Measurements from ENCODE around the gene HOXC6. TPM values are rescaled to one million over a fixed set of nuclear protein-coding genes. Genes with fewer than 3 reads are reported as not detected.

Gene HOXC6
- total RNA-seq, 1 donor from 2014 or later: 2.6 TPM

DNA sequence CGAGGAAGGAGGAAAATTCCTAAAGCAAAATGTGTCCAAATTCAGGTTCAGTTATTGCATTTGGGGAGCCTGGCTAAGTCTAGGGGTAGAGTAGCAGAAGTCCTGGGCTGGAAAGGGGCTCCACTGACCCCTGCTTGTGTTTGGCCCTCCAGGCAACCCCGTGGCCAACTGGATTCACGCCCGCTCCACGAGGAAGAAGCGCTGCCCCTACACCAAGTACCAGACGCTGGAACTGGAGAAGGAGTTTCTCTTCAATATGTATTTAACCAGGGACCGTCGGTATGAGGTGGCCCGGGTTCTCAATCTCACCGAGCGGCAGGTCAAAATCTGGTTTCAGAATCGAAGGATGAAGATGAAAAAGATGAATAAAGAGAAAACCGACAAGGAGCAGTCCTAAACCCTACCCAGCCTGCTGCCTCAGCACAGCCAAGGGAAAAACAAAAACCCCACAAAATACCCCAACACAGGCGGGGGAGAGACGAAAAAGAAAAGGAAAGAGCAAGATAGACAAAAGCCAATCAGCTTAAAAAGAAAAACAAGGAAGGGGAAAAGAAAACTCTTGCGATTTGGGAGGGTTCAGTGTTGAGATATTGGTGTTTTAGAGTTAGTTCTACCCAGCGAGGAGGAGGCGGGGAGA, 25.8 kb upstream of the HOXC6 start:
- Histone ChIP-seq H3K4me1 (ENCODE audit: control insufficient read depth in 3 of 3, insufficient read depth in 3 of 3, low read length in 3 of 3) (peaks cover 50 to 83% (median 67%) of the 10 kb centered on the region in 3 donors), H3K4me3 (ENCODE audit: low read length in 3 of 3) (peak overlapping the region; percentile 60 to 93 (median 88)), H3K9ac (ENCODE audit: low read depth in 1 of 3, low read length in 3 of 3) (peak overlapping the region; percentile 77 to 99 (median 99))

DNA sequence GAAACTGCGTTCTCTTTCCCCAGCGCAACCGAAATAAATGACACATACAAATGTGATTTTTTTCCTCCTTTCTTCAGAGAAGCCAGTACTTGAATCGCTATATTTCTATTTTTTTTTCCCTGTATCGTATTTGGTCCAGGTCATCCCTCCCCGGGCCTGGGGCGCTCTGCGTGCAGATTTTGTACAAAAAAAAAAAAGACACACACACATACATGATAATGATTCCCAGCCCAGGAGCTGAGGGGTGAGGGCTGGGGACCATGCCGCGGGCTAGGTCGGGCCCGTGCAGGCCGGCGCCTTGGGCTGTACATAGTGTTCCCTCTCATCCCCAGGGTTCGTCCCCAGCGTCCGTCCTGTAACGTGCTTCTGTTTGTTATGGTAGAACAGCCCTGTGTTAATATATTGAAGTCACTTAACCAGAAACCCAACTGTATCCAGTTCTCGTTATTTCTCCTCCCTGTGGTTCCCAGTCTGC, 25.3 kb upstream of the HOXC6 start:
- H3K4me3 ChIP-seq (ENCODE audit: low read length in 3 of 3): peak overlapping the region; percentile 14 to 88 (median 54)
- peaks cover 51 to 81% (median 69%) of the 10 kb centered on the region in 3 donors for H3K4me1 ChIP-seq (ENCODE audit: control insufficient read depth in 3 of 3, insufficient read depth in 3 of 3, low read length in 3 of 3)
- peaks cover 0 to 3% (median 0%) of the 10 kb centered on the region in 3 donors for H3K27me3 ChIP-seq (ENCODE audit: control insufficient read depth in 3 of 3, insufficient read depth in 3 of 3, low read length in 3 of 3)
- H3K27ac ChIP-seq (ENCODE audit: low read depth, low read length): peak overlapping the region; percentile 100
- H3K9ac ChIP-seq (ENCODE audit: low read depth in 1 of 3, low read length in 3 of 3): peak overlapping the region; percentile 77 to 99 (median 99)
- no peaks in the 10 kb centered on the region for H3K36me3 ChIP-seq (ENCODE audit: control insufficient read depth in 3 of 3, insufficient read depth in 3 of 3, low read length in 3 of 3)
- H3K9me3 ChIP-seq (ENCODE audit: control insufficient read depth in 3 of 3, low read length in 3 of 3): no peaks in the 10 kb centered on the region

More for the DNA sequence above, 25.8 kb upstream of the HOXC6 start:
- Histone ChIP-seq H3K36me3 (ENCODE audit: control insufficient read depth in 3 of 3, insufficient read depth in 3 of 3, low read length in 3 of 3) (no peaks in the 10 kb centered on the region), H3K27me3 (ENCODE audit: control insufficient read depth in 3 of 3, insufficient read depth in 3 of 3, low read length in 3 of 3) (peaks cover 0 to 3% (median 0%) of the 10 kb centered on the region in 3 donors), H3K27ac (ENCODE audit: low read depth, low read length) (peak overlapping the region; percentile 100), H3K9me3 (ENCODE audit: control insufficient read depth in 3 of 3, low read length in 3 of 3) (no peaks in the 10 kb centered on the region)

DNA sequence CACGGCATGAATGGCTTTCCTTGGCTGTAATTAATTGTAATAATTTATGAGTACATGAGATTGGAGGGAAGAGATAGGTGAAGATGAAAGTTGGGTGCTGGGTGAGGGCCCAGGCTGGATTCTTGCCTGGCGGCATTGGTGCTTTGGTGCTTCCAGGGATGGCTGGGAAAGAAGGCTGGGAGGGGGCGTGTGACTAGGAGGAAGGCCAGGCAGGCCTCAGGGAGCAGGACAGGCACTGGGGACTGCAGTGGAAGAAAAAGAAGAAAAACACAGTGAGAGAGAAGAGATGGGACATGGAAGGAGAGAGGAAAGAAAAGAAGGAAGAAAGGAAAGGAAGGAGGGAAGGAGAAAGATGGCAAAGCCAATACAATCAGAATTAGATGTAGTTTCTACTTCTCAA, 24.6 kb upstream of the HOXC6 start:
- Histone ChIP-seq H3K9ac (ENCODE audit: low read depth in 1 of 3, low read length in 3 of 3) (peak overlapping the region; percentile 60 to 91 (median 61)), H3K9me3 (ENCODE audit: control insufficient read depth in 3 of 3, low read length in 3 of 3) (no peaks in the 10 kb centered on the region), H3K27me3 (ENCODE audit: control insufficient read depth in 3 of 3, insufficient read depth in 3 of 3, low read length in 3 of 3) (peaks cover 0 to 3% (median 0%) of the 10 kb centered on the region in 3 donors), H3K4me1 (ENCODE audit: control insufficient read depth in 3 of 3, insufficient read depth in 3 of 3, low read length in 3 of 3) (peaks cover 51 to 80% (median 68%) of the 10 kb centered on the region in 3 donors), H3K4me3 (ENCODE audit: low read length in 3 of 3) (peak overlapping the region; percentile 20 to 35 (median 29)), H3K27ac (ENCODE audit: low read depth, low read length) (peak overlapping the region; percentile 85), H3K36me3 (ENCODE audit: control insufficient read depth in 3 of 3, insufficient read depth in 3 of 3, low read length in 3 of 3) (no peaks in the 10 kb centered on the region)

DNA sequence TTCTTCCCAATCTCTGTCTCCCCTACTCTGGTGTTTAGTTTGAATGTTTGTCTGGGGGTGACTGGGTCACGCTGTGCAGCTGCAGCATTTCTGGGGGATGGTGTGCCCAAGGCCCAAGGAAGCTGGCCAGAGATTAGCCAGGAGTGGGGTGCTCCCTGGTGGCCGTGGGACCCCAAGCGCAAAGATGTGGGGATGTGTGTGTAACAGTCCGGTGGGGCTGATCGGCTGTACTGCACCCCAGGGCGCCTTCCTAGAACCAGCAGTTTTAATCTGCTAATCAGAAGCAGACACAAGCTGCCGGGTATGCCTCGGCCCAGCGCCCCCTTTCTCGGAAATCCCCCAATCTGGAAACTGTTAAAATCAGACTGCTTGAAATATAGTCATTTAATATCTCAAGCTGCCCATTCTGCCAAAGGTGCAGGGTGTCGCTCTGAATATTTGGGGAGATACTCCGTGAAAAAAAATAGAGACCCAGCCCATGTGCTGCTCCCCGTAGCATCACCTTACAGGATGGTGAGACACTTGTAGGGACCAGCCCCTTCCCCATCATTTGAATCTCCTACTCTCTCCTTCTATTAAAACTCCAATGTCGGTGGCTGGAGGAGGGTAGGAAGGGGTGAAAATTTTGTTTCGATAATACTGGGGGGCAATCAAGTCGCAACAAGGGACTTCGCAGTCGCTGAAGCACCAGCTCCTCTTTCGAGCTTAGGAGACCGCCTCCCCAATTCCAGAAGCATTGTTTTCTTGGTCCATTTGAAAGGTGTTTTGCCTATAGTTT, 24.0 kb upstream of the HOXC6 start:
- H3K9ac ChIP-seq (ENCODE audit: low read depth in 1 of 3, low read length in 3 of 3): peak overlapping the region; percentile 60 to 91 (median 63)

DNA sequence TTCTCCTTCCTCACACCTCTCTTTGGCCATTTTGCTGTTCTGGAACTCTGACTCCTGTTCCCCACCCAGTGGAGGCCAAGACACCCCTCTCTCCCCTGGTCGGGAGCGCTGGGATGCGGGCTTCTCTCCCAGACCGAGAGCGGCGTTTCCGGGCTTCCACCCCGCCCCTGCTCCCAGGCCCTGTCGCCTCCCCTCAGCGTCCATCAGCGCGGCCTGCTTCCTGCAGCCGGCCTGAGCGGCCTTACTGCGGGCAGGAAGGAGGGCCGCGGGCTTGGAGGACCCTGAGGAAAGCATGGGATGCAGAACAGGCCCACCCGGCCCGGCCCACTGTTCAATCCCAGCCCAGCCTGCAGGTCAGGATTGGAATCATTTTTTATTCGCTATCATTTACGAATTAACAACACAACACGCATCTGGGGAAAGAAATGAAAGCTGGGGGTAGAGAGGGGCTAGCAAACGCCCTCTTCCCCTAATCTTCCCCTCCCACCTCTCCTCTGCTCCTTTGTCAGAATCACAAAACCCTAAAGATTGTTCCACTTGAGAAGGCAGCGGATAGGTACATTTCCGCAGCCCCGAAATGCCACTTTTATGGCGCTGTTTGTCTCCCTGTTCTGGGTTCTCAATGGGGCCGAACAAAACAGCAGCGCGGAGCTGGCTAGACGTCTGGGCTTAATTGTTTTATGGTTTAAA, 23.3 kb upstream of the HOXC6 start:
- H3K9ac ChIP-seq (ENCODE audit: low read depth in 1 of 3, low read length in 3 of 3): peak overlapping the region; percentile 75 to 91 (median 87)
- peak overlapping the region; percentile 85 for H3K27ac ChIP-seq (ENCODE audit: low read depth, low read length)
- peaks cover 54 to 88% (median 71%) of the 10 kb centered on the region in 3 donors for H3K4me1 ChIP-seq (ENCODE audit: control insufficient read depth in 3 of 3, insufficient read depth in 3 of 3, low read length in 3 of 3)
- no peaks in the 10 kb centered on the region for H3K9me3 ChIP-seq (ENCODE audit: control insufficient read depth in 3 of 3, low read length in 3 of 3)
- peaks cover 0 to 3% (median 0%) of the 10 kb centered on the region in 3 donors for H3K27me3 ChIP-seq (ENCODE audit: control insufficient read depth in 3 of 3, insufficient read depth in 3 of 3, low read length in 3 of 3)
- no peaks in the 10 kb centered on the region for H3K36me3 ChIP-seq (ENCODE audit: control insufficient read depth in 3 of 3, insufficient read depth in 3 of 3, low read length in 3 of 3)
- H3K4me3 ChIP-seq (ENCODE audit: low read length in 3 of 3): peak overlapping the region; percentile 57 to 76 (median 72)

More for the DNA sequence above, 24.0 kb upstream of the HOXC6 start:
- H3K36me3 ChIP-seq (ENCODE audit: control insufficient read depth in 3 of 3, insufficient read depth in 3 of 3, low read length in 3 of 3): no peaks in the 10 kb centered on the region
- H3K9me3 ChIP-seq (ENCODE audit: control insufficient read depth in 3 of 3, low read length in 3 of 3): no peaks in the 10 kb centered on the region
- H3K4me3 ChIP-seq (ENCODE audit: low read length in 3 of 3): peak overlapping the region; percentile 35 to 76 (median 72)
- peaks cover 0 to 3% (median 0%) of the 10 kb centered on the region in 3 donors for H3K27me3 ChIP-seq (ENCODE audit: control insufficient read depth in 3 of 3, insufficient read depth in 3 of 3, low read length in 3 of 3)
- peaks cover 48 to 81% (median 65%) of the 10 kb centered on the region in 3 donors for H3K4me1 ChIP-seq (ENCODE audit: control insufficient read depth in 3 of 3, insufficient read depth in 3 of 3, low read length in 3 of 3)
- peak overlapping the region; percentile 85 for H3K27ac ChIP-seq (ENCODE audit: low read depth, low read length)

DNA sequence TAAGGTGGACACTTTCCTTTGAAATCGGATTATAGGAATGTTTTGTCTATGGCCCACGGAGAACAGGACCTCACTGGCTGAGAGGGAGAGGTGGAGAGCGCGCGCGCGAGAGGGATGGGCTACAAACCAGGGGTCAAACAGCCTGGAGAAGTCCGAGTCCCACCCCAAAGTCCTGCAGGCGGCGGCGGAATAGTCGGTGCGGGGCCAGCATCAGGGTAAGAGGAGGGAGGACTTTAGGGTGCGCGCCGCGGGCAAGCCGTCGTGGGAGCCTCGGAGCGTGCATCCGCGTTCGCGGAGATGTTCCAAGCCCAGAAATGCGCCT, 22.7 kb upstream of the HOXC6 start:
- Histone ChIP-seq H3K27me3 (ENCODE audit: control insufficient read depth in 3 of 3, insufficient read depth in 3 of 3, low read length in 3 of 3) (peaks cover 0 to 3% (median 0%) of the 10 kb centered on the region in 3 donors), H3K36me3 (ENCODE audit: control insufficient read depth in 3 of 3, insufficient read depth in 3 of 3, low read length in 3 of 3) (no peaks in the 10 kb centered on the region), H3K4me1 (ENCODE audit: control insufficient read depth in 3 of 3, insufficient read depth in 3 of 3, low read length in 3 of 3) (peaks cover 55 to 86% (median 73%) of the 10 kb centered on the region in 3 donors), H3K9me3 (ENCODE audit: control insufficient read depth in 3 of 3, low read length in 3 of 3) (no peaks in the 10 kb centered on the region), H3K9ac (ENCODE audit: low read depth in 1 of 3, low read length in 3 of 3) (peak overlapping the region; percentile 48 to 91 (median 87)), H3K4me3 (ENCODE audit: low read length in 3 of 3) (peak overlapping the region; percentile 57 to 76 (median 72)), H3K27ac (ENCODE audit: low read depth, low read length) (peak overlapping the region; percentile 85)

DNA sequence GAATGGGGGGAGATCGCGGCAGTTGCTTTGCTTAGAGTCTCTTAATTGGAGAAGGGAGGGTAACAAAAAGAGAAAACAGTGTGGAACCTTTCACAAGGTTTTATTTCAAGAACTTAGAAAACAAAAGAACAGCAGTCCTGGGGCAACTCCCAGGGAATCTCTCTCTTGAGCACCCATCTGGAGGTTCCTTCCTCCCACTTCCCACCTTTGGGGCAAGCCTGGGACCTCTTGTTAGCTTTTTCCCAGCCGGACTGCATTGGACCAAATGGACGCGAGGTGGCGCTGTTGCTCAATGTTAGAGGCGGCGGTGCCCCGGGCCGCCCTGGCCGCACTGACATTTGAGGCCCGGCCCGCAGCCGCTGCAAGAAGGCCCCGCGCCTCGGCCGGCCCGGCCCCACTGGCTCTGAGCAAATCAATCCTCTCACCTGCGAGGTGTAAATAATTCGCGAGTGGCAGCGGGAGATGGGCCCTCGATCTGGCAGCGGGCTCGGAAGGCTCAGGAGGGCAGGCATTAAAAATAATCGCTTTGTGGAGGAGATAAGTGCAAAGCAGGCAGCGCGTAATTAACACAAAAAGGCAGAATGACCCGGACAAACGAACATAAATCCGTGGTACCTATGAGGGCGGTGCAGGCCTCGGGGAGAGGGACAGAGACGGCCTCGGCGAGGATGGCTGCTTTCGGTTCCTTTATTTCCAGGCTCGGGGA, 22.2 kb upstream of the HOXC6 start:
- Histone ChIP-seq H3K27me3 (ENCODE audit: control insufficient read depth in 3 of 3, insufficient read depth in 3 of 3, low read length in 3 of 3) (peaks cover 0 to 3% (median under 1%) of the 10 kb centered on the region in 3 donors), H3K9ac (ENCODE audit: low read depth in 1 of 3, low read length in 3 of 3) (peak overlapping the region; percentile 81 to 91 (median 87)), H3K36me3 (ENCODE audit: control insufficient read depth in 3 of 3, insufficient read depth in 3 of 3, low read length in 3 of 3) (no peaks in the 10 kb centered on the region), H3K9me3 (ENCODE audit: control insufficient read depth in 3 of 3, low read length in 3 of 3) (no peaks in the 10 kb centered on the region), H3K27ac (ENCODE audit: low read depth, low read length) (peak overlapping the region; percentile 85), H3K4me1 (ENCODE audit: control insufficient read depth in 3 of 3, insufficient read depth in 3 of 3, low read length in 3 of 3) (peaks cover 56 to 82% (median 71%) of the 10 kb centered on the region in 3 donors), H3K4me3 (ENCODE audit: low read length in 3 of 3) (peak overlapping the region; percentile 65 to 76 (median 72))

DNA sequence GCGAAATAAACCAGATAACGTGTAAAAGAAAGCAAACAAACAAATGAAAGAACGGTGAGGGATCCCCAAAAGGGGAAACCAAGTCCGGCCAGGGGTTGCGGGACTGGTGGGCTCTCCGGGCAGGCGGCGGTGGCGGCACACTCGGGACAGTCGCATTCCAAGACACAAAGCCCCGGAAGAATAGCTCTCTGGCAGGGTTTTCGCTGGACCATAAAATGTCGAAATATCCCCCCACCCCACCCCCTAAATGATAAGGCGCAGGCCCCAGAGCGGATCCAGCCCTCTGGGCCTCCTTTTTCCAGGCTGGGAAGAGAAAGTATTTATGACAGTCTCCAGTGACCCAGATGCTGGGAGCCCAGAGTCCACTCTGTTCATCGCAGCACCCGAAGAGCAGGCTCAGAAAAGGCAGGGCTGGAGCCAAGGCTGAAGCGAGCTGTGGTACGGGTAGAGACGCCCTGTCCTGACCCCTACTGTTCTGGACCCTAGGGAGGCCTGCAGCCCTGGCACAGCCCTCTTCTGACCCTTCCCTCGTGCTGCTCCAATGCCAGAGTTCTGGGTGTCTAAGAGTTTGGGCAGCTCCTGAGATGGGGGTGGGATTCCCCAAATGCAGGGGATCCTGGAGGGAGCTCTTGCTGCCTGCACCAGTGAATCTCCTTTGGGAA, 21.6 kb upstream of the HOXC6 start:
- Histone ChIP-seq H3K27ac (ENCODE audit: low read depth, low read length) (peak overlapping the region; percentile 85), H3K27me3 (ENCODE audit: control insufficient read depth in 3 of 3, insufficient read depth in 3 of 3, low read length in 3 of 3) (peaks cover 0 to 3% (median 2%) of the 10 kb centered on the region in 3 donors), H3K9ac (ENCODE audit: low read depth in 1 of 3, low read length in 3 of 3) (peak overlapping the region; percentile 81 to 91 (median 87))

More for the DNA sequence above, 21.6 kb upstream of the HOXC6 start:
- peak overlapping the region; percentile 65 to 76 (median 72) for H3K4me3 ChIP-seq (ENCODE audit: low read length in 3 of 3)
- H3K36me3 ChIP-seq (ENCODE audit: control insufficient read depth in 3 of 3, insufficient read depth in 3 of 3, low read length in 3 of 3): no peaks in the 10 kb centered on the region
- H3K9me3 ChIP-seq (ENCODE audit: control insufficient read depth in 3 of 3, low read length in 3 of 3): no peaks in the 10 kb centered on the region
- peaks cover 59 to 75% (median 64%) of the 10 kb centered on the region in 3 donors for H3K4me1 ChIP-seq (ENCODE audit: control insufficient read depth in 3 of 3, insufficient read depth in 3 of 3, low read length in 3 of 3)
